K562 (cell line): Measurements from ENCODE around the gene XPO1. TPM values are rescaled to one million over a fixed set of nuclear protein-coding genes. Genes with fewer than 3 reads are reported as not detected.

ENCODE experiments used
- E2F3 ChIP-seq: fragments of 250-450 bp; sonication (Bioruptor Pico); IDR thresholded peaks from 2 replicates; pipeline ENCODE4 v1.4.0; 2020; ENCODE audit warnings: mild to moderate bottlenecking
- ELK3 ChIP-seq: fragments of 450-650 bp; formaldehyde crosslinking; IDR thresholded peaks from 2 replicates; pipeline ENCODE4 v1.4.0; 2020; ENCODE audit warnings: mild to moderate bottlenecking
- HDGF ChIP-seq: fragments of 450-650 bp; IDR thresholded peaks from 2 replicates; pipeline ENCODE4 v1.6.1; 2016
- HINFP ChIP-seq: fragments of 450-650 bp; conservative IDR thresholded peaks from 2 replicates; pipeline ENCODE4 v1.6.1; 2016; ENCODE audit warnings: missing genetic modification characterization, low read depth, mild to moderate bottlenecking, control low read depth, missing compliant biosample characterization
- KAT2B ChIP-seq: IDR thresholded peaks from one replicate; pipeline ENCODE4 v1.6.1; 2012; ENCODE audit warnings: low read depth, mild to moderate bottlenecking, control low read depth, inconsistent platforms, low read length, moderate library complexity
- MAX ChIP-seq: sonication (generic); formaldehyde crosslinking; IDR thresholded peaks from 2 replicates; pipeline ENCODE4 v1.9.0; 2022; ENCODE audit warnings: mild to moderate bottlenecking, missing genetic modification reagents
- MEF2A ChIP-seq: IDR thresholded peaks from 2 replicates; pipeline ENCODE4 v1.6.1; 2011; ENCODE audit warnings: low read depth, mild to moderate bottlenecking, low read length, moderate library complexity; ENCODE audit not compliant: control insufficient read depth
- NR3C1 ChIP-seq: sonication (generic); formaldehyde crosslinking; IDR thresholded peaks from 2 replicates; pipeline ENCODE4 v1.8.1; 2022; ENCODE audit warnings: missing genetic modification reagents
- PTTG1 ChIP-seq: fragments of 450-650 bp; IDR thresholded peaks from 2 replicates; pipeline ENCODE4 v1.6.1; 2016; ENCODE audit warnings: low read depth, mild to moderate bottlenecking, missing genetic modification characterization, missing compliant biosample characterization
- RB1 ChIP-seq: fragments of 450-650 bp; IDR thresholded peaks from 2 replicates; pipeline ENCODE4 v1.6.1; 2017; ENCODE audit warnings: low read depth, mild to moderate bottlenecking
- STAT5A ChIP-seq: IDR thresholded peaks from 2 replicates; pipeline ENCODE4 v1.6.1; 2012; ENCODE audit warnings: low read length, inconsistent platforms, borderline replicate concordance
- THRB ChIP-seq: fragments of 450-650 bp; formaldehyde crosslinking; conservative IDR thresholded peaks from 2 replicates; pipeline ENCODE4 v1.4.0; 2022; ENCODE audit warnings: mild to moderate bottlenecking, missing genetic modification characterization
- ZNF165 ChIP-seq: fragments of 250-450 bp; sonication (Bioruptor Pico); IDR thresholded peaks from 2 replicates; pipeline ENCODE4 v1.4.0; 2020; ENCODE audit warnings: borderline replicate concordance
- ZNF436 ChIP-seq: fragments of 250-450, 450-650 bp; sonication (Bioruptor Pico); formaldehyde crosslinking; IDR thresholded peaks from 2 replicates; pipeline ENCODE4 v1.7.0; 2020; ENCODE audit warnings: mild to moderate bottlenecking
- ZNF551 ChIP-seq: fragments of 250-450 bp; sonication (Bioruptor Pico); IDR thresholded peaks from 2 replicates; pipeline ENCODE4 v1.5.0; 2021; ENCODE audit warnings: mild to moderate bottlenecking, moderate library complexity
- polyA plus RNA-seq, 8 experiments: library from polyadenylated mRNA; depleted of rRNA in 4 of 8; stranded (reverse) in 5 of 8; unstranded in 3 of 8; fragments of >200 nt; fragmentation: Nextera tagmentation in 2 of 8; fragmentation: Illumina TruSeq in 1 of 8; extraction: Ambion mirVana in 2 of 8; extraction: Trizol in 1 of 8; gene quantifications; 2 replicates each; pipeline versions ENCODE4 v1.2.1 to v1.2.3, GENCODE V29; 2011 to 2014; ENCODE audit warnings: inconsistent platforms in 1 of 8, missing spikeins in 1 of 8
- total RNA-seq, 7 experiments: library from RNA; depleted of rRNA in 6 of 7; stranded (reverse); fragments of >200 nt in 6 of 7; fragmentation: Illumina TruSeq in 2 of 7; extraction: Trizol in 2 of 7; gene quantifications; 2 replicates each; pipeline versions ENCODE4 v1.2.1 to v1.2.3, GENCODE V29; 2011 to 2021; ENCODE audit warnings: low replicate concordance in 1 of 7
- TF ChIP-seq, protein P1 (sequence below): fragments of 250-450 bp; sonication (Bioruptor Pico); IDR thresholded peaks from 2 replicates; pipeline ENCODE4 v1.6.1; 2021; ENCODE audit warnings: mild to moderate bottlenecking
- TF ChIP-seq, protein P2 (sequence below): sonication (generic); formaldehyde crosslinking; IDR thresholded peaks from 2 replicates; pipeline ENCODE4 v1.8.1; 2023; ENCODE audit warnings: missing genetic modification reagents, mild to moderate bottlenecking, borderline replicate concordance
- TF ChIP-seq, protein P3 (sequence below): fragments of 250-450 bp; sonication (Bioruptor Pico); IDR thresholded peaks from 2 replicates; pipeline ENCODE4 v1.8.0; 2022; ENCODE audit warnings: moderate library complexity, mild to moderate bottlenecking, inconsistent platforms

The XPO1 gene
- total and polyA plus RNA-seq, 9 of the 15 experiments (the other 6 are each of a cell fraction or from before 2014, with no cell fraction given), result 86.2 to 307 (median 216) TPM

- no peak for TF ChIP-seq ELK3 (CRISPR knock-in tag)
- TF ChIP-seq ZNF551, result no peak
- no peak for TF ChIP-seq KAT2B
- TF ChIP-seq HDGF, result no peak
- TF ChIP-seq ZNF165, result no peak
- TF ChIP-seq, protein P1, sequence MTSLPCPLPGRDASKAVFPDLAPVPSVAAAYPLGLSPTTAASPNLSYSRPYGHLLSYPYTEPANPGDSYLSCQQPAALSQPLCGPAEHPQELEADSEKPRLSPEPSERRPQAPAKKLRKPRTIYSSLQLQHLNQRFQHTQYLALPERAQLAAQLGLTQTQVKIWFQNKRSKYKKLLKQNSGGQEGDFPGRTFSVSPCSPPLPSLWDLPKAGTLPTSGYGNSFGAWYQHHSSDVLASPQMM, result no peak
- TF ChIP-seq RB1, result 0 out of 2 replicates have a peak, but pooled peaks have one; percentile 10
- 0 out of 2 replicates have a peak, but pooled peaks have one; percentile 6 for TF ChIP-seq STAT5A
- TF ChIP-seq, protein P2, sequence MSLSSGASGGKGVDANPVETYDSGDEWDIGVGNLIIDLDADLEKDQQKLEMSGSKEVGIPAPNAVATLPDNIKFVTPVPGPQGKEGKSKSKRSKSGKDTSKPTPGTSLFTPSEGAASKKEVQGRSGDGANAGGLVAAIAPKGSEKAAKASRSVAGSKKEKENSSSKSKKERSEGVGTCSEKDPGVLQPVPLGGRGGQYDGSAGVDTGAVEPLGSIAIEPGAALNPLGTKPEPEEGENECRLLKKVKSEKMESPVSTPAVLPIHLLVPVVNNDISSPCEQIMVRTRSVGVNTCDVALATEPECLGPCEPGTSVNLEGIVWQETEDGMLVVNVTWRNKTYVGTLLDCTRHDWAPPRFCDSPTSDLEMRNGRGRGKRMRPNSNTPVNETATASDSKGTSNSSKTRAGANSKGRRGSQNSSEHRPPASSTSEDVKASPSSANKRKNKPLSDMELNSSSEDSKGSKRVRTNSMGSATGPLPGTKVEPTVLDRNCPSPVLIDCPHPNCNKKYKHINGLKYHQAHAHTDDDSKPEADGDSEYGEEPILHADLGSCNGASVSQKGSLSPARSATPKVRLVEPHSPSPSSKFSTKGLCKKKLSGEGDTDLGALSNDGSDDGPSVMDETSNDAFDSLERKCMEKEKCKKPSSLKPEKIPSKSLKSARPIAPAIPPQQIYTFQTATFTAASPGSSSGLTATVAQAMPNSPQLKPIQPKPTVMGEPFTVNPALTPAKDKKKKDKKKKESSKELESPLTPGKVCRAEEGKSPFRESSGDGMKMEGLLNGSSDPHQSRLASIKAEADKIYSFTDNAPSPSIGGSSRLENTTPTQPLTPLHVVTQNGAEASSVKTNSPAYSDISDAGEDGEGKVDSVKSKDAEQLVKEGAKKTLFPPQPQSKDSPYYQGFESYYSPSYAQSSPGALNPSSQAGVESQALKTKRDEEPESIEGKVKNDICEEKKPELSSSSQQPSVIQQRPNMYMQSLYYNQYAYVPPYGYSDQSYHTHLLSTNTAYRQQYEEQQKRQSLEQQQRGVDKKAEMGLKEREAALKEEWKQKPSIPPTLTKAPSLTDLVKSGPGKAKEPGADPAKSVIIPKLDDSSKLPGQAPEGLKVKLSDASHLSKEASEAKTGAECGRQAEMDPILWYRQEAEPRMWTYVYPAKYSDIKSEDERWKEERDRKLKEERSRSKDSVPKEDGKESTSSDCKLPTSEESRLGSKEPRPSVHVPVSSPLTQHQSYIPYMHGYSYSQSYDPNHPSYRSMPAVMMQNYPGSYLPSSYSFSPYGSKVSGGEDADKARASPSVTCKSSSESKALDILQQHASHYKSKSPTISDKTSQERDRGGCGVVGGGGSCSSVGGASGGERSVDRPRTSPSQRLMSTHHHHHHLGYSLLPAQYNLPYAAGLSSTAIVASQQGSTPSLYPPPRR (CRISPR knock-in tag), result no peak
- TF ChIP-seq MEF2A, result 0 out of 2 replicates have a peak, but pooled peaks have one; percentile 54
- TF ChIP-seq, protein P3, sequence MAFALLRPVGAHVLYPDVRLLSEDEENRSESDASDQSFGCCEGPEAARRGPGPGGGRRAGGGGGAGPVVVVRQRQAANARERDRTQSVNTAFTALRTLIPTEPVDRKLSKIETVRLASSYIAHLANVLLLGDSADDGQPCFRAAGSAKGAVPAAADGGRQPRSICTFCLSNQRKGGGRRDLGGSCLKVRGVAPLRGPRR (CRISPR knock-in tag), result no peak
- no peak for TF ChIP-seq NR3C1 (CRISPR knock-in tag)
- TF ChIP-seq PTTG1, result no peak
- no peak for TF ChIP-seq HINFP (tag)
- TF ChIP-seq MAX, result peak; percentile 84
- TF ChIP-seq E2F3 (CRISPR knock-in tag), result no peak
- TF ChIP-seq THRB (CRISPR knock-in tag), result 0 out of 2 replicates have a peak, but pooled peaks have one; percentile 66
- TF ChIP-seq ZNF436, result no peak
Measured at GRCh38 chr2:61536572-61537276, 1.4 kb downstream of the XPO1 start (continued).
